H1 (cell line): ENCODE measurements around the gene SLC12A8. TPM values are rescaled to one million over a fixed set of nuclear protein-coding genes. Genes with fewer than 3 reads are reported as not detected.

Experiments used
- CTCF ChIA-PET: fragments of 300-600 bp; sonication (Branson Sonifier 250); formaldehyde crosslinking; loops from one replicate; lab custom pipeline; 2021; ENCODE audit not compliant: partially characterized antibody; lab: Charles Lee
- POLR2A ChIA-PET: fragments of 300-600 bp; sonication (Branson Sonifier 250); formaldehyde crosslinking; loops from one replicate; lab custom pipeline; 2021; ENCODE audit warnings: inconsistent platforms; ENCODE audit not compliant: partially characterized antibody; lab: Charles Lee
- DNase-seq, 2 experiments: peaks; one replicate each; pipeline versions ENCODE4 v3.0.0 to v3.0.0-alpha.2; 2010 to 2022; ENCODE audit warnings: low spot score in 2 of 2, low read depth in 1 of 2, mixed read lengths in 1 of 2
- FAIRE-seq: peaks from 2 replicates; lab custom pipeline; 2011; peaks lifted over from hg19 to GRCh38; lab: Jason Lieb, UNC
- H2AFZ ChIP-seq: 2 replicates; pipeline ENCODE4 v1.8.1; 2012; ENCODE audit warnings: low read length, inconsistent platforms
- H2AK5ac ChIP-seq: 2 replicates; pipeline ENCODE4 v1.6.1; 2013; ENCODE audit warnings: low read depth, low read length
- H2BK120ac ChIP-seq: replicated peaks from 2 replicates; pipeline ENCODE3; 2013; ENCODE audit warnings: low read depth, low read length, inconsistent platforms
- H2BK12ac ChIP-seq: 2 replicates; pipeline ENCODE4 v1.6.1; 2013; ENCODE audit warnings: low read depth, low read length
- H2BK15ac ChIP-seq: 2 replicates; pipeline ENCODE4 v1.6.1; 2013; ENCODE audit warnings: low read length
- H2BK20ac ChIP-seq: 2 replicates; pipeline ENCODE4 v1.6.1; 2013; ENCODE audit warnings: low read length
- H2BK5ac ChIP-seq: 2 replicates; pipeline ENCODE4 v1.6.1; 2013; ENCODE audit warnings: low read depth, low read length
- H3K14ac ChIP-seq: 2 replicates; pipeline ENCODE4 v1.6.1; 2013; ENCODE audit warnings: inconsistent platforms; ENCODE audit not compliant: insufficient read length
- H3K18ac ChIP-seq: 2 replicates; pipeline ENCODE4 v1.6.1; 2013; ENCODE audit warnings: low read length; ENCODE audit errors: extremely low read depth
- H3K23ac ChIP-seq: 2 replicates; pipeline ENCODE4 v1.6.1; 2013; ENCODE audit warnings: inconsistent platforms; ENCODE audit not compliant: insufficient read length
- H3K23me2 ChIP-seq: 2 replicates; pipeline ENCODE4 v1.6.1; 2013; ENCODE audit warnings: low read depth, low read length
- H3K27ac ChIP-seq: 2 replicates; pipeline ENCODE4 v1.6.1; 2011; ENCODE audit warnings: low read depth, low read length, inconsistent platforms
- H3K27me3 ChIP-seq, 4 experiments: replicated peaks in 1 of 4; 1 replicate in 1 of 4; 2 replicates in 3 of 4; pipeline versions ENCODE4 v1.6.1 to v1.8.1; 2011 to 2013; ENCODE audit warnings: low read length in 3 of 4, mild to moderate bottlenecking in 3 of 4, inconsistent platforms in 2 of 4, mixed read lengths in 2 of 4, moderate library complexity in 1 of 4; ENCODE audit not compliant: control insufficient read depth in 3 of 4, insufficient read depth in 3 of 4; ENCODE audit errors: extremely low read depth in 1 of 4
- H3K36me3 ChIP-seq, 4 experiments: 2 replicates each; pipeline versions ENCODE4 v1.6.1 to v1.8.1; 2011 to 2013; ENCODE audit warnings: mild to moderate bottlenecking in 4 of 4, low read length in 3 of 4, moderate library complexity in 2 of 4, control low read depth in 1 of 4, inconsistent platforms in 1 of 4; ENCODE audit not compliant: insufficient read depth in 4 of 4, control insufficient read depth in 2 of 4
- H3K4ac ChIP-seq: replicated peaks from 2 replicates; pipeline ENCODE3; 2013; ENCODE audit warnings: low read length, low read depth, mixed read lengths, inconsistent platforms; ENCODE audit not compliant: insufficient read length
- H3K4me1 ChIP-seq, 4 experiments: replicated peaks in 1 of 4; 1 replicate in 1 of 4; 2 replicates in 3 of 4; pipeline versions ENCODE4 v1.6.1 to v1.8.1; 2011 to 2013; ENCODE audit warnings: low read length in 3 of 4, inconsistent platforms in 2 of 4, mixed read lengths in 1 of 4; ENCODE audit not compliant: insufficient read depth in 4 of 4, control insufficient read depth in 3 of 4
- H3K4me2 ChIP-seq, 2 experiments: 2 replicates each; pipeline versions ENCODE4 v1.6.1 to v1.8.1; 2011 to 2013; ENCODE audit warnings: low read depth in 2 of 2, low read length in 2 of 2, control low read depth in 1 of 2, inconsistent platforms in 1 of 2, mild to moderate bottlenecking in 1 of 2; ENCODE audit not compliant: insufficient read depth in 1 of 2
- H3K4me3 ChIP-seq, 4 experiments: fragments of 200-600, 300-600 bp in 1 of 4; sonication (generic), shearing (Covaris generic), sonication (Bioruptor Twin) in 1 of 4; 2 replicates each; pipeline versions ENCODE4 v1.5.1 to v1.8.1; 2011 to 2016; ENCODE audit warnings: low read length in 4 of 4, low read depth in 3 of 4, control low read depth in 2 of 4, inconsistent platforms in 2 of 4, mild to moderate bottlenecking in 2 of 4, mixed read lengths in 1 of 4, moderate library complexity in 1 of 4; ENCODE audit not compliant: insufficient read depth in 2 of 4; ENCODE audit errors: extremely low read depth in 1 of 4
- H3K56ac ChIP-seq: replicated peaks from 2 replicates; pipeline ENCODE3; 2013; ENCODE audit warnings: low read depth, mild to moderate bottlenecking, mixed read lengths, low read length, inconsistent platforms; ENCODE audit not compliant: insufficient read length
- H3K79me1 ChIP-seq: 2 replicates; pipeline ENCODE4 v1.6.1; 2013; ENCODE audit warnings: low read depth, low read length, control low read depth
- H3K79me2 ChIP-seq, 2 experiments: 2 replicates each; pipeline versions ENCODE4 v1.6.1 to v1.8.1; 2012 to 2013; ENCODE audit warnings: low read length in 2 of 2, mild to moderate bottlenecking in 2 of 2, inconsistent platforms in 1 of 2; ENCODE audit not compliant: insufficient read depth in 2 of 2, control insufficient read depth in 1 of 2
- H3K9ac ChIP-seq, 4 experiments: replicated peaks in 1 of 4; 1 replicate in 1 of 4; 2 replicates in 3 of 4; pipeline versions ENCODE4 v1.6.1 to v1.8.1; 2011 to 2013; ENCODE audit warnings: low read depth in 3 of 4, low read length in 3 of 4, control low read depth in 2 of 4, mild to moderate bottlenecking in 2 of 4, moderate library complexity in 2 of 4, inconsistent platforms in 1 of 4; ENCODE audit errors: extremely low read depth in 1 of 4
- H3K9me3 ChIP-seq, 2 experiments: 2 replicates each; pipeline versions ENCODE4 v1.6.1 to v1.8.1; 2012 to 2013; ENCODE audit warnings: mild to moderate bottlenecking in 2 of 2, moderate library complexity in 2 of 2, control low read depth in 1 of 2, inconsistent platforms in 1 of 2, low read depth in 1 of 2, low read length in 1 of 2, mixed read lengths in 1 of 2; ENCODE audit not compliant: insufficient read depth in 2 of 2
- H4K20me1 ChIP-seq, 2 experiments: replicated peaks in 1 of 2; 2 replicates each; pipeline versions ENCODE3 to v1.8.1; 2011 to 2013; ENCODE audit warnings: inconsistent platforms in 2 of 2, low read length in 2 of 2, mild to moderate bottlenecking in 1 of 2; ENCODE audit not compliant: insufficient read depth in 2 of 2, control insufficient read depth in 1 of 2
- H4K5ac ChIP-seq: 2 replicates; pipeline ENCODE4 v1.6.1; 2013; ENCODE audit warnings: low read length, low read depth, mixed read lengths, inconsistent platforms; ENCODE audit not compliant: insufficient read length
- H4K8ac ChIP-seq: 2 replicates; pipeline ENCODE4 v1.8.0; 2013; ENCODE audit warnings: mild to moderate bottlenecking, moderate library complexity, low read length, inconsistent platforms; ENCODE audit not compliant: insufficient read depth; ENCODE audit errors: extremely low read depth
- H4K91ac ChIP-seq: replicated peaks from 2 replicates; pipeline ENCODE3; 2013; ENCODE audit warnings: low read length, mixed read lengths, inconsistent platforms; ENCODE audit not compliant: insufficient read length
- CREB1 ChIP-seq: IDR thresholded peaks from 2 replicates; pipeline ENCODE4 v1.6.1; 2012; ENCODE audit warnings: inconsistent platforms
- MAFK ChIP-seq: IDR thresholded peaks from 2 replicates; pipeline ENCODE4 v1.6.1; 2012; ENCODE audit warnings: low read depth, mild to moderate bottlenecking, improper control_type of control experiment, low read length
- POU5F1 ChIP-seq: IDR thresholded peaks from 2 replicates; pipeline ENCODE4 v1.6.1; 2011; ENCODE audit warnings: low read depth, mild to moderate bottlenecking, low read length, moderate library complexity
- TBP ChIP-seq: IDR thresholded peaks from 2 replicates; pipeline ENCODE4 v1.6.1; 2011; ENCODE audit warnings: low read depth, low read length, improper control_type of control experiment
- WGBS, 2 experiments: shearing (Covaris generic) in 1 of 2; methylation state at CpG; one replicate each; pipeline versions ENCODE4 v1.1.6 to v1.1.7; 2013 to 2015; ENCODE audit warnings: low lambda C conversion rate in 2 of 2, mixed read lengths in 2 of 2, inconsistent platforms in 1 of 2, low coverage in 1 of 2, missing lambda C conversion rate in 1 of 2; ENCODE audit not compliant: insufficient replicate concordance in 2 of 2, insufficient coverage in 1 of 2, insufficient read length in 1 of 2; ENCODE audit errors: extremely low coverage in 1 of 2, missing lambda C conversion rate in 1 of 2; 5-methylcytosine and 5-hydroxymethylcytosine counted together
- polyA plus RNA-seq, 7 experiments: library from polyadenylated mRNA; depleted of rRNA in 3 of 7; stranded (reverse) in 5 of 7; unstranded in 2 of 7; fragments of >200 nt in 5 of 7; fragments of 200-250 nt in 2 of 7; gene quantifications; 1 replicate in 5 of 7; 2 replicates in 1 of 7; 4 replicates in 1 of 7; pipeline versions ENCODE4 v1.2.1 to v1.2.3, GENCODE V29; 2011 to 2013; ENCODE audit warnings: missing spikeins in 2 of 7, mixed read lengths in 2 of 7
- total RNA-seq: library from RNA; stranded (reverse); fragmentation: NEBNext Ultra II Directional; extraction: Animal tissue kit (Norgen Biotek cat#: 25700); gene quantifications from 2 replicates; pipeline ENCODE4 v1.2.1, GENCODE V29; 2021

SLC12A8 gene
- total and polyA plus RNA-seq, 2 of the 8 experiments (the other 6 are each of a cell fraction or from before 2014, with no cell fraction given), result 13.7 to 14.4 TPM

DNA sequence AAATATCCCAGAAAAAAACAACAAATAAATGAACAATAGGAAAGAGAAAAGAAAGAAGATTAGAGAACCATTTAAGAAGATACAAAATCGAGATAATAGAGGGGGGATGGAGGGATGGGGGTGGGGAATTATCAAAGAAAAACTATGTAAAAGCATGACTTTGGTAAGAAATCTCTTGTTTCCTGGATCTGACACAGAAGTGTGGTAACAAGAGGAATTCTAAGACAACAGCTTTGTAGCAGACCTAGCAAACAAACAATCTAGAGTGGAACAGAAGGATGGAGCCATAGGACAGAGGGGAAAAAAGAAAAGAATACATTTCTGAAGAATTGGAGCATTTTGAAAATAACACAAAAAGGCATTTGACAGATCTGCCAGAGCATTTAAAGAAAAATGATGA, 107.4 kb downstream of the SLC12A8 start:
- Histone ChIP-seq H3K56ac (no peak overlapping the region), H4K20me1 (no peaks in the 10 kb centered on the region), H3K4me3 (no peak overlapping the region), H3K23me2 (no peaks in the 10 kb centered on the region), H3K9me3 (no peaks in the 10 kb centered on the region), H4K8ac (no peak overlapping the region), H3K14ac (no peak overlapping the region), H3K79me1 (no peaks in the 10 kb centered on the region), H2BK120ac (no peak overlapping the region), H3K4ac (no peak overlapping the region), H2AFZ (no peak overlapping the region), H2AK5ac (no peak overlapping the region), H2BK20ac (no peak overlapping the region), H3K79me2 (no peaks in the 10 kb centered on the region), H3K23ac (no peak overlapping the region), H3K9ac (no peak overlapping the region), H3K18ac (no peak overlapping the region), H2BK5ac (no peak overlapping the region), H4K91ac (no peak overlapping the region), H3K4me1 (peaks cover 0 to 6% (median 0%) of the 10 kb centered on the region in 4 experiments; a peak in 1 of 7 replicates), H3K4me2 (no peak overlapping the region), H3K27me3 (no peaks in the 10 kb centered on the region), H2BK15ac (no peak overlapping the region), H4K5ac (no peak overlapping the region), H2BK12ac (no peak overlapping the region), H3K36me3 (no peaks in the 10 kb centered on the region; a peak in 2 of 8 replicates), H3K27ac (no peak overlapping the region)
- ChIA-PET CTCF (interaction anchor here (1.0 kb wide), 1 partner anchor 8 kb away, joined by 3 read pairs; no protein-coding TSS in a partner anchor), POLR2A (interaction anchor here (0.5 to 0.9 kb wide), 2 partner anchors 12 to 483 kb away, joined by 3 read pairs; no protein-coding TSS in a partner anchor)
- WGBS, 2 experiments, result 100% methylated on average over 1 of the region's 1 CpG
- FAIRE-seq (no peak), DNase-seq (no peak)
- TF ChIP-seq POU5F1 (no peak), CREB1 (no peak), MAFK (no peak), TBP (no peak)
